D721Med (cell line): ENCODE data around the gene EIF4E1B.

Source experiments
- DNase-seq: peaks from one replicate; pipeline ENCODE4 v3.0.0; 2011; ENCODE audit warnings: low spot score; ENCODE audit not compliant: insufficient read length
- FAIRE-seq: peaks from 2 replicates; lab custom pipeline; 2011; peaks lifted over from hg19 to GRCh38; lab: Jason Lieb, UNC
- CTCF ChIP-seq: IDR thresholded peaks from 2 replicates; pipeline ENCODE4 v1.5.1; 2012; ENCODE audit warnings: mild to moderate bottlenecking, control low read depth; ENCODE audit not compliant: insufficient read depth; ENCODE audit errors: missing control alignments

Gene EIF4E1B

DNA sequence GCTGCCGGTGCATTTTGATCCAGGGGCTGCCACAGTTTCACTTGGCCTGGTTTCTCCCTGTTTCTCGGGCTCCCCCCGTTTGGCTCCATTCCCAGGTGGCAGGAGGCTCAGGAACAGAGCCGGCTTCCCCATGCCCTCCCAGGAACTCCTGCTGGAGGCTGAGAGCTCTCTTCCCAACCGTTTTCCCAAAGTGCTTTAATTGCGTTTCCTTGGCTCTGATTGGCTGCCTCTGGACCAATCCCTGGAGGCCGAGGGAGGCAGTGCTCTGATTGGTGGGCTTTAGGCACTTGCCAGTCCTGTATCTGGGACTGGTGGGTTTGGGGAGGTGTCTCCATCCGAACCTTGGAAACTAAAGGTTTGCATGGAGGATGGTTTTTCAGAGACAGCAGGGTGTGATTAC is 21.7 kb downstream of the EIF4E1B start:
- FAIRE-seq: no peak
- TF ChIP-seq CTCF: no peak
- no peak for DNase-seq

DNA sequence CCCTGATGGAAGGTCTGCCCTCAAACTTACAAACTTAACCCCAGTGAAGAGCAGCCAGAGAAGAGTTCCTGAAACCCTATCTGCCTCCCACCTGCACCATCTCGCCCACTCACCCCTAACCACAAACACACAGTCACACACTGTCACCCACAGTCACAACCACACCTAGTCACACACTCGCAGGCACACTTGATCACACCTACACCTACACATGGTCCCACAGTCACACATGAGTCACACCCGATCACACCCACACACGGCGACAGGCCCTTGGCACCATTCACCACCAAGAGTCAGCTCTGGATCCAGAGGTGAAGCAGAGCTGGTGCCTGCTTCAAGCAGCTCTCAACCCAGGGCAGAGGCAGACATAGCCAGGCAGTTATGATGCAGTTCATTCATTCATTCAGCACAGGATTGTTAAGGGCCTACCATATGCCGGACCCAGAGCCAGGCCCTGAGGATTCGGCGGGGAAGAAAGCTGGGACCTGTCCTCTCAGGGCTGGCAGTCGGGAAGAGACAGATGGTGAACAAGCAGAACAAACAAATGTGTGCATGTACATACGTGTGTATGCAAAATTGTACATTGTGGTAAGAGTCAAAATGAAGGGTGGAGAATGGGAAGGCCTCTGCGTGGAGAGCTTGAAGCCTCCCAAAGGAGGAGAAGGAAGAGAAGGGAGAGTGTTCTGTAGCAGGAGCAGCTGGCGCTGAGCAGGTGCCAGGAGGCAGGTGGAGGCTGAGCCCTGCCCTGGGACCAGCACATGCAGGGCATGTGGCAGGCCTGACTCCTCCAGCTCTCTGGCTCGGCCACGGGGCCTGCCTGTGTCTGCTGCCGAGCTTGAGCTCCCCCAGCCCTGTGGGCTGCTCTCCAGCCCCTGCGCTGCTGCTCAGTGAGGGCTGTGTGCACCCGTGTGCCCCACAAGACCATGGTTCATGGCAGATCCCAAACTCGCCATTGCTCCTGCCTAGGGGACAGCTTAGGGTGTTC is 23.2 kb downstream of the EIF4E1B start:
- no peak for FAIRE-seq
- no peak for DNase-seq

GRCh38 chr5:176654856-176655255 is 24.4 kb downstream of the EIF4E1B start:
- TF ChIP-seq CTCF: no peak
- no peak for FAIRE-seq
- no peak for DNase-seq

More for the DNA sequence above, 23.2 kb downstream of the EIF4E1B start:
- TF ChIP-seq CTCF: no peak

DNA sequence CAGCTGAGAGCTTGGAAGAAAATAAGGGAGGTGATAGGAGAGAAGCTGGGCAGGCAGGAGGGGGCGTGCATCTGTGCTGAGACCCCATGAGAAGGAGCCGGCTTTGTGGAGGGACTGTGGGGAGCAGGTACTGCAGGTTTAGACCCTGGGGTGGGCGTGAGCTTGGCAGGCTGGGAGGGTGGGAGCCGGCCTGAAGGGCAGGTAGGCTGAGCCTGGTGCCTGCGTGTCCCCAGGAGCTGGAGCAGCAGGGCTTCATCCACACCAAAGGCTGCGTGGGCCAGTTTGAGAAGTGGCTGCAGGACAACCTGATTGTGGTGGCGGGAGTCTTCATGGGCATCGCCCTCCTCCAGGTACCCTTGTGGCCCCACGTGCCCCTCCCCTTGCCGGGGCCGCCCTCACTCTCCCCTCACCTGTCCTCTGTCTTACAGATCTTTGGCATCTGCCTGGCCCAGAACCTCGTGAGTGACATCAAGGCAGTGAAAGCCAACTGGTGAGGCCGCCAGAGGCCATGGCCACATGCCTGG is 26.1 kb downstream of the EIF4E1B start:
- DNase-seq: no peak
- TF ChIP-seq CTCF: no peak
- no peak for FAIRE-seq

- DNase-seq: peak; percentile 73
- FAIRE-seq: no peak
- peak; percentile 76 for TF ChIP-seq CTCF
Observed at GRCh38 chr5:176658007-176658599, 27.6 kb downstream of the EIF4E1B start.

DNA sequence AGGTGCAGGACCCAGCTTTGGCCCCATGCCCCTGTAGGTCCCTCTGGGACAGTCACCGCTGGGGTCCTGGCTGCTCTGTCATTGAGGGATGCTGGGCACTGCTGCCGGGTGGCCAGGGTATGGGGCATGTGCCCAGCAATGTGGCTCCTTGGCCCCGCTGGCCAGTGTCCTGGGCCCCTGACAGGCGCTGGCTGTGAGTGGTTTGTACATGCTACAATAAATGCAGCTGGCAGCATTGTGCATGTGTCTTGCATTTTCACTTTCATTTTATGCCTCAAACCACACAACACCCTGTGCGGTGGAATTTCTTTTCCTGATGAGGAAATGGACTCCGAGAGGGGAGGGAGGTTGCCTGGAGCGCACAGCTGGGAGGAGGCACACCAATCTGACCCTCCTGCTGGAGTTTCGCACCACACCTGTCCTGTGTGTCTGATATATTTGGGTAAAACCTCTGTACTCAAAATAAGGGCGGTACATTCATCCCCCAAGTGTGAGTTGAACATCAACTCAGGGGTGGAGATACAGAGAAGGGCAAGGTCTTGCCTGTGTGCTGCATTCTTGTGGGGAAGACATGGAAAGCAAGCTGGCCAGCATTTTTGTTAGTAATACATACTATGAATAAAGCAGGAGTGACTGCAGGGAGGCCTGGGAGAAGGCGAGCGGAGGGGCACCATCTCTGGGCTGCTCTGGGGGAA is 28.5 kb downstream of the EIF4E1B start:
- FAIRE-seq: no peak
- DNase-seq: no peak
- TF ChIP-seq CTCF: no peak
